ENCODE measurements around the gene LCNL1. TPM values are rescaled to one million over a fixed set of nuclear protein-coding genes. Genes with fewer than 3 reads are reported as not detected.

The LCNL1 gene
- total and polyA plus RNA-seq, 8 donors, result 0.12 to 0.38 (median 0.17) TPM; not detected in 3

- intact Hi-C loops (cut with DNase I), result loop anchor here in 2 of 3 donors (5.0 to 10.0 kb wide), 2 partner anchors 60 to 67 kb away; partner anchors contain the start of gene LCN12 (in 1 of the 2)
- H3K27me3 ChIP-seq, result no peaks in the 10 kb centered on the region
- FAIRE-seq (no peak), DNase-seq (no peak), ATAC-seq (peak in 3 of 4 donors; percentile 16 to 38 (median 26))
- H3K4me3 ChIP-seq, result no peak overlapping the region
- TF ChIP-seq CTCF (IDR thresholded peaks at IDR 0.05), result no peak
- H3K36me3 ChIP-seq, result peaks cover 0 to 4% (median 0%) of the 10 kb centered on the region in 3 donors
- H3K4me1 ChIP-seq, result peaks cover 7 to 12% (median 7%) of the 10 kb centered on the region in 3 donors
- no peaks in the 10 kb centered on the region for H3K9me3 ChIP-seq
- 67 to 73% methylated on average over 29 to 30 of the region's 30 CpGs for WGBS, 2 donors
- no peak overlapping the region for H3K27ac ChIP-seq
Measured at GRCh38 chr9:137021979-137022661, 39.3 kb downstream of the LCNL1 start.

- DNase-seq (no peak), ATAC-seq (no peak), FAIRE-seq (no peak)
- WGBS, 2 donors, result 93 to 94% methylated on average over 23 of the region's 23 CpGs
- intact Hi-C loops (cut with DNase I), result loop anchor here in 2 of 3 donors (5.0 to 10.0 kb wide), 2 partner anchors 60 to 68 kb away; partner anchors contain the start of gene LCN12 (in 1 of the 2)
- Histone ChIP-seq H3K27me3 (no peaks in the 10 kb centered on the region), H3K36me3 (peaks cover 0 to 4% (median 0%) of the 10 kb centered on the region in 3 donors), H3K4me1 (peaks cover 9 to 16% (median 13%) of the 10 kb centered on the region in 3 donors), H3K27ac (no peak overlapping the region), H3K4me3 (no peak overlapping the region), H3K9me3 (no peaks in the 10 kb centered on the region)
- TF ChIP-seq CTCF (IDR thresholded peaks at IDR 0.05), result no peak
Measured at GRCh38 chr9:137022662-137023008, 39.8 kb downstream of the LCNL1 start.

- Histone ChIP-seq H3K4me3 (no peak overlapping the region), H3K27me3 (no peaks in the 10 kb centered on the region), H3K4me1 (peaks cover 9 to 16% (median 13%) of the 10 kb centered on the region in 3 donors), H3K27ac (no peak overlapping the region), H3K36me3 (peaks cover 0 to 4% (median 0%) of the 10 kb centered on the region in 3 donors), H3K9me3 (no peaks in the 10 kb centered on the region)
- FAIRE-seq (no peak), DNase-seq (no peak), ATAC-seq (no peak)
- intact Hi-C loops (cut with DNase I), result loop anchor here in 2 of 3 donors (5.0 to 10.0 kb wide), 2 partner anchors 61 to 68 kb away; partner anchors contain the start of gene LCN12 (in 1 of the 2)
- WGBS, 2 donors, result 87 to 88% methylated on average over 7 of the region's 7 CpGs
- TF ChIP-seq CTCF (IDR thresholded peaks at IDR 0.05), result no peak
Measured at GRCh38 chr9:137023157-137023556, 40.4 kb downstream of the LCNL1 start.

- 87 to 91% methylated on average over 14 to 15 of the region's 15 CpGs for WGBS, 2 donors
- H3K4me1 ChIP-seq, result peaks cover 9 to 16% (median 13%) of the 10 kb centered on the region in 3 donors
- intact Hi-C loops (cut with DNase I), result loop anchor here in 2 of 3 donors (5.0 to 10.0 kb wide), 2 partner anchors 61 to 69 kb away; partner anchors contain the start of gene LCN12 (in 1 of the 2)
- no peaks in the 10 kb centered on the region for H3K9me3 ChIP-seq
- H3K4me3 ChIP-seq, result no peak overlapping the region
- H3K27me3 ChIP-seq, result no peaks in the 10 kb centered on the region
- peaks cover 0 to 4% (median 0%) of the 10 kb centered on the region in 3 donors for H3K36me3 ChIP-seq
- TF ChIP-seq CTCF (IDR thresholded peaks at IDR 0.05), result no peak
- ATAC-seq (no peak), DNase-seq (no peak), FAIRE-seq (no peak)
- no peak overlapping the region for H3K27ac ChIP-seq
Measured at GRCh38 chr9:137023583-137023991, 40.8 kb downstream of the LCNL1 start.
